ENCODE data around the gene RHOBTB3. TPM values are rescaled to one million over a fixed set of nuclear protein-coding genes. Genes with fewer than 3 reads are reported as not detected.
A peak's percentile ranks its signal among the peaks of the same experiment; 100 is the strongest.

The RHOBTB3 gene
- total RNA-seq, 1 donor from 2014 or later, result 55.9 TPM

GRCh38 chr5:95782181-95782580, 51.0 kb downstream of the RHOBTB3 start:
- Mint-ChIP-seq H3K4me3 (ENCODE audit: low read depth) (no peak overlapping the region), H3K4me1 (ENCODE audit: low read depth) (peaks cover 5% of the 10 kb centered on the region), H3K36me3 (ENCODE audit: insufficient read depth) (peaks cover 23% of the 10 kb centered on the region), H3K9me3 (ENCODE audit: low read depth) (no peaks in the 10 kb centered on the region), H3K27ac (peak overlapping the region; percentile 33), H3K27me3 (no peaks in the 10 kb centered on the region)
- no peak for DNase-seq (ENCODE audit: low spot score, unreplicated experiment)
- no peak for TF ChIP-seq CTCF (IDR thresholded peaks at IDR 0.05; ENCODE audit: unreplicated experiment)

GRCh38 chr5:95783661-95784060, 52.5 kb downstream of the RHOBTB3 start:
- Mint-ChIP-seq H3K4me1 (ENCODE audit: low read depth) (peaks cover 5% of the 10 kb centered on the region), H3K4me3 (ENCODE audit: low read depth) (no peak overlapping the region), H3K9me3 (ENCODE audit: low read depth) (no peaks in the 10 kb centered on the region), H3K27ac (no peak overlapping the region), H3K36me3 (ENCODE audit: insufficient read depth) (peaks cover 27% of the 10 kb centered on the region), H3K27me3 (no peaks in the 10 kb centered on the region)
- DNase-seq (ENCODE audit: low spot score, unreplicated experiment), result no peak
- no peak for TF ChIP-seq CTCF (IDR thresholded peaks at IDR 0.05; ENCODE audit: unreplicated experiment)

GRCh38 chr5:95784514-95785302, 53.6 kb downstream of the RHOBTB3 start:
- DNase-seq (ENCODE audit: low spot score, unreplicated experiment), result no peak
- TF ChIP-seq CTCF (IDR thresholded peaks at IDR 0.05; ENCODE audit: unreplicated experiment), result no peak
- no peaks in the 10 kb centered on the region for H3K9me3 Mint-ChIP-seq (ENCODE audit: low read depth)
- no peaks in the 10 kb centered on the region for H3K27me3 Mint-ChIP-seq
- H3K4me3 Mint-ChIP-seq (ENCODE audit: low read depth), result no peak overlapping the region
- peaks cover 5% of the 10 kb centered on the region for H3K4me1 Mint-ChIP-seq (ENCODE audit: low read depth)
- H3K36me3 Mint-ChIP-seq (ENCODE audit: insufficient read depth), result peaks cover 27% of the 10 kb centered on the region
- H3K27ac Mint-ChIP-seq, result no peak overlapping the region

GRCh38 chr5:95786821-95787418, 55.8 kb downstream of the RHOBTB3 start:
- no peak for TF ChIP-seq CTCF (IDR thresholded peaks at IDR 0.05; ENCODE audit: unreplicated experiment)
- no peak for DNase-seq (ENCODE audit: low spot score, unreplicated experiment)
- no peak overlapping the region for H3K27ac Mint-ChIP-seq

GRCh38 chr5:95788493-95788892, 57.4 kb downstream of the RHOBTB3 start:
- no peaks in the 10 kb centered on the region for H3K9me3 Mint-ChIP-seq (ENCODE audit: low read depth)
- peaks cover 2% of the 10 kb centered on the region for H3K4me1 Mint-ChIP-seq (ENCODE audit: low read depth)
- no peak for TF ChIP-seq CTCF (IDR thresholded peaks at IDR 0.05; ENCODE audit: unreplicated experiment)
- H3K27me3 Mint-ChIP-seq, result no peaks in the 10 kb centered on the region
- DNase-seq (ENCODE audit: low spot score, unreplicated experiment), result no peak
- no peak overlapping the region for H3K4me3 Mint-ChIP-seq (ENCODE audit: low read depth)
- H3K36me3 Mint-ChIP-seq (ENCODE audit: insufficient read depth), result peaks cover 24% of the 10 kb centered on the region
- no peak overlapping the region for H3K27ac Mint-ChIP-seq

More at GRCh38 chr5:95786821-95787418, 55.8 kb downstream of the RHOBTB3 start:
- no peaks in the 10 kb centered on the region for H3K9me3 Mint-ChIP-seq (ENCODE audit: low read depth)
- peaks cover 1% of the 10 kb centered on the region for H3K4me1 Mint-ChIP-seq (ENCODE audit: low read depth)
- no peak overlapping the region for H3K4me3 Mint-ChIP-seq (ENCODE audit: low read depth)
- no peaks in the 10 kb centered on the region for H3K27me3 Mint-ChIP-seq
- peaks cover 28% of the 10 kb centered on the region for H3K36me3 Mint-ChIP-seq (ENCODE audit: insufficient read depth)
